HEK293 (cell line): Measurements from ENCODE around the gene SNX10.

Experiments used
- CTCF ChIA-PET: fragments of 350-600 bp; formaldehyde crosslinking; extraction: SDS; loops from one replicate; lab custom pipeline; 2021; ENCODE audit warnings: antibody characterized with exemption; lab: Yijun Ruan, JAX
- POLR2A ChIA-PET: fragments of 300-600 bp; formaldehyde crosslinking; extraction: SDS; loops from one replicate; lab custom pipeline; 2020; ENCODE audit warnings: antibody characterized with exemption, inconsistent platforms; lab: Yijun Ruan, JAX
- H3K27ac ChIP-seq: fragments of 200-500 bp; sonication (Bioruptor generic); 2 replicates; pipeline ENCODE4 v1.5.1; 2014; ENCODE audit warnings: low read depth, low read length, control low read depth, inconsistent platforms; ENCODE audit errors: extremely low read depth
- H3K36me3 ChIP-seq, 2 experiments: fragments of 200-500 bp in 1 of 2; sonication (Bioruptor generic) in 1 of 2; 1 replicate in 1 of 2; 2 replicates in 1 of 2; pipeline ENCODE4 v1.5.1; 2014 to 2017; ENCODE audit warnings: inconsistent platforms in 2 of 2, low read length in 2 of 2; ENCODE audit not compliant: control insufficient read depth in 2 of 2, insufficient read depth in 1 of 2
- H3K4me1 ChIP-seq: fragments of 200-500 bp; sonication (Bioruptor generic); 2 replicates; pipeline ENCODE4 v1.5.1; 2014; ENCODE audit warnings: mild to moderate bottlenecking, low read length, inconsistent platforms; ENCODE audit not compliant: control insufficient read depth, insufficient read depth
- H3K4me3 ChIP-seq: 2 replicates; pipeline ENCODE4 v1.5.1; 2011; ENCODE audit warnings: low read depth, mild to moderate bottlenecking, control low read depth, low read length, moderate library complexity
- H3K9me3 ChIP-seq: fragments of 200-500 bp; sonication (Bioruptor generic); 2 replicates; pipeline ENCODE4 v1.5.1; 2014; ENCODE audit warnings: low read depth, low read length, inconsistent platforms; ENCODE audit not compliant: control insufficient read depth, insufficient read depth
- BCL11B ChIP-seq: fragments of 450-650 bp; formaldehyde crosslinking; IDR thresholded peaks from 2 replicates; pipeline ENCODE4 v1.5.1; 2016; ENCODE audit warnings: low read depth, missing biosample characterization, missing genetic modification characterization
- FEZF1 ChIP-seq: fragments of 450-650 bp; formaldehyde crosslinking; IDR thresholded peaks from 2 replicates; pipeline ENCODE4 v1.5.1; 2016; ENCODE audit warnings: missing biosample characterization, missing genetic modification characterization
- GLI4 ChIP-seq: fragments of 450-650 bp; formaldehyde crosslinking; IDR thresholded peaks from 2 replicates; pipeline ENCODE4 v1.5.1; 2016; ENCODE audit warnings: missing biosample characterization, missing genetic modification characterization
- IKZF3 ChIP-seq: fragments of 450-650 bp; IDR thresholded peaks from 2 replicates; pipeline ENCODE4 v1.5.0; 2018; ENCODE audit warnings: missing biosample characterization, mild to moderate bottlenecking, missing genetic modification characterization, moderate library complexity
- KLF1 ChIP-seq: fragments of 450-650 bp; formaldehyde crosslinking; IDR thresholded peaks from 2 replicates; pipeline ENCODE4 v1.5.1; 2016; ENCODE audit warnings: missing biosample characterization, missing genetic modification characterization
- KLF7 ChIP-seq: fragments of 450-650 bp; formaldehyde crosslinking; IDR thresholded peaks from 2 replicates; pipeline ENCODE4 v1.5.1; 2016; ENCODE audit warnings: missing biosample characterization, missing genetic modification characterization, borderline replicate concordance
- MZF1 ChIP-seq: fragments of 450-650 bp; formaldehyde crosslinking; IDR thresholded peaks from 2 replicates; pipeline ENCODE4 v1.5.1; 2017; ENCODE audit warnings: missing biosample characterization, missing genetic modification characterization, borderline replicate concordance
- SALL2 ChIP-seq: fragments of 450-650 bp; formaldehyde crosslinking; IDR thresholded peaks from 2 replicates; pipeline ENCODE4 v1.5.0; 2017; ENCODE audit warnings: missing biosample characterization, mild to moderate bottlenecking, missing genetic modification characterization, borderline replicate concordance
- ZBTB8A ChIP-seq: fragments of 450-650 bp; formaldehyde crosslinking; IDR thresholded peaks from 2 replicates; pipeline ENCODE4 v1.5.1; 2016; ENCODE audit warnings: missing biosample characterization, missing genetic modification characterization
- ZEB2 ChIP-seq: fragments of 450-650 bp; formaldehyde crosslinking; IDR thresholded peaks from 2 replicates; pipeline ENCODE4 v1.5.1; 2016; ENCODE audit warnings: missing biosample characterization, missing genetic modification characterization
- ZNF10 ChIP-seq: fragments of 450-650 bp; formaldehyde crosslinking; IDR thresholded peaks from 2 replicates; pipeline ENCODE4 v1.5.1; 2017; ENCODE audit warnings: missing biosample characterization, missing genetic modification characterization
- ZNF175 ChIP-seq: fragments of 450-650 bp; formaldehyde crosslinking; IDR thresholded peaks from 2 replicates; pipeline ENCODE4 v1.5.1; 2016; ENCODE audit warnings: missing biosample characterization, missing genetic modification characterization
- ZNF2 ChIP-seq: fragments of 450-650 bp; formaldehyde crosslinking; IDR thresholded peaks from 2 replicates; pipeline ENCODE4 v1.5.1; 2016; ENCODE audit warnings: missing biosample characterization, missing genetic modification characterization
- ZNF366 ChIP-seq: fragments of 450-650 bp; formaldehyde crosslinking; conservative IDR thresholded peaks from 2 replicates; pipeline ENCODE4 v1.5.1; 2016; ENCODE audit warnings: missing biosample characterization, missing genetic modification characterization
- ZNF561 ChIP-seq: fragments of 450-650 bp; IDR thresholded peaks from 2 replicates; pipeline ENCODE4 v1.5.1; 2018; ENCODE audit warnings: missing biosample characterization, missing genetic modification characterization, borderline replicate concordance
- ZNF777 ChIP-seq: fragments of 450-650 bp; formaldehyde crosslinking; IDR thresholded peaks from 2 replicates; pipeline ENCODE4 v1.5.1; 2017; ENCODE audit warnings: missing biosample characterization, missing genetic modification characterization, borderline replicate concordance
- TF ChIP-seq, protein P1 (sequence below): fragments of 450-650 bp; formaldehyde crosslinking; IDR thresholded peaks from 2 replicates; pipeline ENCODE4 v1.5.1; 2016; ENCODE audit warnings: missing biosample characterization, missing genetic modification characterization
- TF ChIP-seq, protein P2 (sequence below): fragments of 450-650 bp; formaldehyde crosslinking; IDR thresholded peaks from 2 replicates; pipeline ENCODE4 v1.5.1; 2016; ENCODE audit warnings: missing biosample characterization, missing genetic modification characterization
- TF ChIP-seq, protein P3 (sequence below): fragments of 450-650 bp; formaldehyde crosslinking; IDR thresholded peaks from 2 replicates; pipeline ENCODE4 v1.5.1; 2016; ENCODE audit warnings: missing biosample characterization, missing genetic modification characterization
- TF ChIP-seq, protein P4 (sequence below): fragments of 450-650 bp; formaldehyde crosslinking; IDR thresholded peaks from 2 replicates; pipeline ENCODE4 v1.5.1; 2016; ENCODE audit warnings: missing biosample characterization, missing genetic modification characterization

SNX10 gene

DNA sequence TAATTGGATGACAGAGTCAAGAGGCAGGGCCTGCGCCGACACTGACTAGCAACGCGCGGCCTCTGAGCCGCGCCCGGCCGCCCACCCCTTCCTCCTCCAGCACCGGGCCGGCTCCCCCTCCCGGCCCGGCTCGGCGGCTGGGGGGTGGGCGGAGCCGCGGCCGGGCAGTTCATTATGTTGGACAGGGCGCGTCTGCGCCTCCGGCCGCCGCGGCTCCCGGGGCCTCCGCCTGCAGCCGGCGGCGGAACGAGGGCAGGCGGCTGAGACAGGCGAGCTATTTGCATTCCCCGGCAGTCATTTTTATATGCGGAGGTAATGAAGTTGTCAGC lies 106.7 kb downstream of the SNX10 start:
- Histone ChIP-seq H3K27ac (peak overlapping the region; percentile 92), H3K36me3 (no peaks in the 10 kb centered on the region), H3K4me1 (peaks cover 17% of the 10 kb centered on the region), H3K4me3 (peak overlapping the region; percentile 61), H3K9me3 (no peaks in the 10 kb centered on the region)
- ChIA-PET POLR2A (interaction anchor here (0.6 to 2.4 kb wide), 4 partner anchors 8 to 93 kb away, joined by 3 to 7 read pairs (median 4); no protein-coding TSS in a partner anchor), CTCF (interaction anchor here (0.6 to 1.5 kb wide), 6 partner anchors 20 to 770 kb away, joined by 3 to 6 read pairs (median 4); no protein-coding TSS in a partner anchor)
- TF ChIP-seq, protein P1, sequence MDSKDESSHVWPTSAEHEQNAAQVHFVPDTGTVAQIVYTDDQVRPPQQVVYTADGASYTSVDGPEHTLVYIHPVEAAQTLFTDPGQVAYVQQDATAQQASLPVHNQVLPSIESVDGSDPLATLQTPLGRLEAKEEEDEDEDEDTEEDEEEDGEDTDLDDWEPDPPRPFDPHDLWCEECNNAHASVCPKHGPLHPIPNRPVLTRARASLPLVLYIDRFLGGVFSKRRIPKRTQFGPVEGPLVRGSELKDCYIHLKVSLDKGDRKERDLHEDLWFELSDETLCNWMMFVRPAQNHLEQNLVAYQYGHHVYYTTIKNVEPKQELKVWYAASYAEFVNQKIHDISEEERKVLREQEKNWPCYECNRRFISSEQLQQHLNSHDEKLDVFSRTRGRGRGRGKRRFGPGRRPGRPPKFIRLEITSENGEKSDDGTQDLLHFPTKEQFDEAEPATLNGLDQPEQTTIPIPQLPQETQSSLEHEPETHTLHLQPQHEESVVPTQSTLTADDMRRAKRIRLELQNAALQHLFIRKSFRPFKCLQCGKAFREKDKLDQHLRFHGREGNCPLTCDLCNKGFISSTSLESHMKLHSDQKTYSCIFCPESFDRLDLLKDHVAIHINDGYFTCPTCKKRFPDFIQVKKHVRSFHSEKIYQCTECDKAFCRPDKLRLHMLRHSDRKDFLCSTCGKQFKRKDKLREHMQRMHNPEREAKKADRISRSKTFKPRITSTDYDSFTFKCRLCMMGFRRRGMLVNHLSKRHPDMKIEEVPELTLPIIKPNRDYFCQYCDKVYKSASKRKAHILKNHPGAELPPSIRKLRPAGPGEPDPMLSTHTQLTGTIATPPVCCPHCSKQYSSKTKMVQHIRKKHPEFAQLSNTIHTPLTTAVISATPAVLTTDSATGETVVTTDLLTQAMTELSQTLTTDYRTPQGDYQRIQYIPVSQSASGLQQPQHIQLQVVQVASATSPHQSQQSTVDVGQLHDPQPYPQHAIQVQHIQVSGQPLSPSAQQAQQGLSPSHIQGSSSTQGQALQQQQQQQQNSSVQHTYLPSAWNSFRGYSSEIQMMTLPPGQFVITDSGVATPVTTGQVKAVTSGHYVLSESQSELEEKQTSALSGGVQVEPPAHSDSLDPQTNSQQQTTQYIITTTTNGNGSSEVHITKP (tag by site-specific recombination): peak; percentile 57
- TF ChIP-seq, protein P2, sequence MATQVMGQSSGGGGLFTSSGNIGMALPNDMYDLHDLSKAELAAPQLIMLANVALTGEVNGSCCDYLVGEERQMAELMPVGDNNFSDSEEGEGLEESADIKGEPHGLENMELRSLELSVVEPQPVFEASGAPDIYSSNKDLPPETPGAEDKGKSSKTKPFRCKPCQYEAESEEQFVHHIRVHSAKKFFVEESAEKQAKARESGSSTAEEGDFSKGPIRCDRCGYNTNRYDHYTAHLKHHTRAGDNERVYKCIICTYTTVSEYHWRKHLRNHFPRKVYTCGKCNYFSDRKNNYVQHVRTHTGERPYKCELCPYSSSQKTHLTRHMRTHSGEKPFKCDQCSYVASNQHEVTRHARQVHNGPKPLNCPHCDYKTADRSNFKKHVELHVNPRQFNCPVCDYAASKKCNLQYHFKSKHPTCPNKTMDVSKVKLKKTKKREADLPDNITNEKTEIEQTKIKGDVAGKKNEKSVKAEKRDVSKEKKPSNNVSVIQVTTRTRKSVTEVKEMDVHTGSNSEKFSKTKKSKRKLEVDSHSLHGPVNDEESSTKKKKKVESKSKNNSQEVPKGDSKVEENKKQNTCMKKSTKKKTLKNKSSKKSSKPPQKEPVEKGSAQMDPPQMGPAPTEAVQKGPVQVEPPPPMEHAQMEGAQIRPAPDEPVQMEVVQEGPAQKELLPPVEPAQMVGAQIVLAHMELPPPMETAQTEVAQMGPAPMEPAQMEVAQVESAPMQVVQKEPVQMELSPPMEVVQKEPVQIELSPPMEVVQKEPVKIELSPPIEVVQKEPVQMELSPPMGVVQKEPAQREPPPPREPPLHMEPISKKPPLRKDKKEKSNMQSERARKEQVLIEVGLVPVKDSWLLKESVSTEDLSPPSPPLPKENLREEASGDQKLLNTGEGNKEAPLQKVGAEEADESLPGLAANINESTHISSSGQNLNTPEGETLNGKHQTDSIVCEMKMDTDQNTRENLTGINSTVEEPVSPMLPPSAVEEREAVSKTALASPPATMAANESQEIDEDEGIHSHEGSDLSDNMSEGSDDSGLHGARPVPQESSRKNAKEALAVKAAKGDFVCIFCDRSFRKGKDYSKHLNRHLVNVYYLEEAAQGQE (tag by site-specific recombination): no peak
- 0 out of 2 replicates have a peak, but pooled peaks have one; percentile 3 for TF ChIP-seq ZBTB8A (tag by site-specific recombination)
- no peak for TF ChIP-seq ZNF175
- TF ChIP-seq, protein P3, sequence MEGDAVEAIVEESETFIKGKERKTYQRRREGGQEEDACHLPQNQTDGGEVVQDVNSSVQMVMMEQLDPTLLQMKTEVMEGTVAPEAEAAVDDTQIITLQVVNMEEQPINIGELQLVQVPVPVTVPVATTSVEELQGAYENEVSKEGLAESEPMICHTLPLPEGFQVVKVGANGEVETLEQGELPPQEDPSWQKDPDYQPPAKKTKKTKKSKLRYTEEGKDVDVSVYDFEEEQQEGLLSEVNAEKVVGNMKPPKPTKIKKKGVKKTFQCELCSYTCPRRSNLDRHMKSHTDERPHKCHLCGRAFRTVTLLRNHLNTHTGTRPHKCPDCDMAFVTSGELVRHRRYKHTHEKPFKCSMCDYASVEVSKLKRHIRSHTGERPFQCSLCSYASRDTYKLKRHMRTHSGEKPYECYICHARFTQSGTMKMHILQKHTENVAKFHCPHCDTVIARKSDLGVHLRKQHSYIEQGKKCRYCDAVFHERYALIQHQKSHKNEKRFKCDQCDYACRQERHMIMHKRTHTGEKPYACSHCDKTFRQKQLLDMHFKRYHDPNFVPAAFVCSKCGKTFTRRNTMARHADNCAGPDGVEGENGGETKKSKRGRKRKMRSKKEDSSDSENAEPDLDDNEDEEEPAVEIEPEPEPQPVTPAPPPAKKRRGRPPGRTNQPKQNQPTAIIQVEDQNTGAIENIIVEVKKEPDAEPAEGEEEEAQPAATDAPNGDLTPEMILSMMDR: 0 out of 2 replicates have a peak, but pooled peaks have one; percentile 7

DNA sequence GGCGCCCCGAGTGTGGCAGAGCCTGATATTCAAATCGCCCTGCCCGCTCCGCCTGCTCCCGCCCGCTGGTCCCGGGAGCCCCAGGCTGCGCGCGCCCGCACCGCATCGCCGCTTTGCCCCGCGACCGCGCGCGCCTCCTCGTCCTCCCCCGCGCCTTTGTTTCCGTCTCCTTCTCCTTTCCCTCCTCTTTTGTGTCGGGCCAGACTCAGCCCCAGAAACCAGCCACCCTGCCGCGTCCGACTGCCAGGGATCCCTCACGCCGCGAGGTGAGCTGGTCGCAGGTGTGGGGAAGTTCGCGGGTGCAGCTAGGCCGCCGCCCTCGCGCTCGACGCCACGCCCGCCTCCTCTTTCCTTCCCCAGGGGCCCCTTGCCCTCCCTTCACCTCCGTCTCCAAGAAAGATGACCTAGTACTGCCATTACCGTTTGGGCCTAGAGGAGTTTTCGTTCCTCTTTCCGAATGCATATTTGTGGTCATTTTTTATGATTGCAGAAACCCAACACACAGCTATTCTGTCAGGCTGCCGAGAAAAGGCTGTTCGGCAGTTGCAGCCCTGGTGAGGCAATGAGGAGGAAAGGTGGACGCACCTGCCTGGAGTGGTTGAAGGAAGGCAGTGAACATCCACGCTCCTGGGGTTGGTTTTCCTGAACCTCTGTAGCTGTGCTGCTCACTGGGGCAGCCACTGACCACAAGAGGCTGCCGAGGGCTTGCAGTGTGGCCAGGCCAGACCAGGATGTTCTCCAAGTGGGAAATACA lies 107.3 kb downstream of the SNX10 start:
- POLR2A ChIA-PET: interaction anchor here (0.6 to 2.4 kb wide), 4 partner anchors 9 to 92 kb away, joined by 3 to 7 read pairs (median 4); no protein-coding TSS in a partner anchor
- CTCF ChIA-PET: interaction anchor here (0.6 to 1.0 kb wide), 7 partner anchors 21 to 916 kb away, joined by 3 to 6 read pairs (median 3); partner anchors contain the start of gene HOXA13
- H3K27ac ChIP-seq: peak overlapping the region; percentile 92
- TF ChIP-seq ZNF366 (peak; percentile 87), SALL2 (tag by site-specific recombination) (no peak), MZF1 (tag by site-specific recombination) (no peak), BCL11B (no peak), IKZF3 (no peak), FEZF1 (tag by site-specific recombination) (no peak), ZEB2 (tag by site-specific recombination) (0 out of 2 replicates have a peak, but pooled peaks have one; percentile 52), ZNF777 (tag by site-specific recombination) (peak; percentile 88; the same call in 1 of the 2 replicates), ZNF561 (tag by site-specific recombination) (peak; percentile 60; the same call in 1 of the 2 replicates), KLF1 (tag by site-specific recombination) (peak; percentile 85), ZNF10 (tag by site-specific recombination) (peak; percentile 60; the same call in 1 of the 2 replicates), GLI4 (tag by site-specific recombination) (no peak), ZNF2 (tag by site-specific recombination) (peak; percentile 74; the same call in 1 of the 2 replicates), KLF7 (tag by site-specific recombination) (peak; percentile 47; the same call in 1 of the 2 replicates)
- TF ChIP-seq, protein P4, sequence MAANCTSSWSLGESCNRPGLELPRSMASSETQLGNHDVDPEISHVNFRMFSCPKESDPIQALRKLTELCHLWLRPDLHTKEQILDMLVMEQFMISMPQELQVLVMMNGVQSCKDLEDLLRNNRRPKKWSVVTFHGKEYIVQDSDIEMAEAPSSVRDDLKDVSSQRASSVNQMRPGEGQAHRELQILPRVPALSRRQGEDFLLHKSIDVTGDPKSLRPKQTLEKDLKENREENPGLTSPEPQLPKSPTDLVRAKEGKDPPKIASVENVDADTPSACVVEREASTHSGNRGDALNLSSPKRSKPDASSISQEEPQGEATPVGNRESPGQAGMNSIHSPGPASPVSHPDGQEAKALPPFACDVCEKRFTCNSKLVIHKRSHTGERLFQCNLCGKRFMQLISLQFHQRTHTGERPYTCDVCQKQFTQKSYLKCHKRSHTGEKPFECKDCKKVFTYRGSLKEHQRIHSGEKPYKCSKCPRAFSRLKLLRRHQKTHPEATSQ (tag by site-specific recombination): no peak

More for the DNA sequence above, 107.3 kb downstream of the SNX10 start:
- peaks cover 17% of the 10 kb centered on the region for H3K4me1 ChIP-seq
- peak overlapping the region; percentile 61 for H3K4me3 ChIP-seq
- no peaks in the 10 kb centered on the region for H3K9me3 ChIP-seq
- no peaks in the 10 kb centered on the region for H3K36me3 ChIP-seq
